IMR-90 (cell line): ENCODE results near the gene RIPOR2. TPM values are rescaled to one million over a fixed set of nuclear protein-coding genes. Genes with fewer than 3 reads are reported as not detected.

Source experiments
- ATAC-seq: fragments of 200-7000 bp; cut with Tn5 transposase; 2 replicates; pipeline ENCODE4 v1.9.1; 2020; ENCODE audit warnings: low read depth, mild to moderate bottlenecking, moderate library complexity
- BruUV-seq: library from RNA; stranded (reverse); fragments of 400-500 nt; replicated peaks from 2 replicates; lab custom pipeline; 2021; lab: Mats Ljungman, UMichigan
- CTCF ChIA-PET: fragments of 300-600 bp; formaldehyde crosslinking; extraction: SDS; loops from one replicate; lab custom pipeline; 2021; ENCODE audit warnings: antibody characterized with exemption; lab: Yijun Ruan, JAX
- POLR2A ChIA-PET: fragments of 300-600 bp; sonication (Branson Sonifier 250); formaldehyde crosslinking; loops from one replicate; lab custom pipeline; 2022; ENCODE audit warnings: antibody characterized with exemption; ENCODE audit not compliant: unreplicated experiment; lab: Charles Lee
- DNase-seq: peaks from one replicate; pipeline ENCODE4 v3.0.0; 2013
- H2AFZ ChIP-seq: replicated peaks from 2 replicates; pipeline ENCODE3; 2013; ENCODE audit warnings: low read length, mild to moderate bottlenecking; ENCODE audit not compliant: poor library complexity
- H2AK5ac ChIP-seq: 2 replicates; pipeline ENCODE4 v1.6.1; 2013; ENCODE audit warnings: low read depth, low read length, inconsistent platforms
- H2AK9ac ChIP-seq: replicated peaks from 2 replicates; pipeline ENCODE3; 2013; ENCODE audit warnings: mild to moderate bottlenecking, low read depth, low read length, moderate library complexity; ENCODE audit not compliant: poor library complexity
- H2BK120ac ChIP-seq: 2 replicates; pipeline ENCODE4 v1.6.1; 2013; ENCODE audit warnings: low read depth, low read length, inconsistent platforms
- H2BK15ac ChIP-seq: 3 replicates; pipeline ENCODE4 v1.6.1; 2013; ENCODE audit warnings: low read depth, low read length, inconsistent platforms
- H2BK20ac ChIP-seq: 2 replicates; pipeline ENCODE4 v1.6.1; 2013; ENCODE audit warnings: low read depth, mild to moderate bottlenecking, inconsistent platforms, low read length, moderate library complexity
- H2BK5ac ChIP-seq: 2 replicates; pipeline ENCODE4 v1.6.1; 2013; ENCODE audit warnings: mild to moderate bottlenecking, low read depth, low read length, inconsistent platforms; ENCODE audit not compliant: poor library complexity, severe bottlenecking
- H3K14ac ChIP-seq: replicated peaks from 2 replicates; pipeline ENCODE4 v1.6.1; 2013; ENCODE audit warnings: low read depth, low read length, inconsistent platforms
- H3K18ac ChIP-seq: 2 replicates; pipeline ENCODE4 v1.6.1; 2013; ENCODE audit warnings: low read depth, low read length, control low read depth
- H3K23ac ChIP-seq: 2 replicates; pipeline ENCODE4 v1.6.1; 2013; ENCODE audit warnings: low read depth, low read length, inconsistent platforms
- H3K27ac ChIP-seq: 2 replicates; pipeline ENCODE4 v1.5.1; 2013; ENCODE audit warnings: mild to moderate bottlenecking, control low read depth, low read length; ENCODE audit not compliant: insufficient read depth
- H3K27me3 ChIP-seq: 2 replicates; pipeline ENCODE4 v1.6.1; 2013; ENCODE audit warnings: low read length; ENCODE audit not compliant: control insufficient read depth, insufficient read depth
- H3K36me3 ChIP-seq: 2 replicates; pipeline ENCODE4 v1.6.1; 2013; ENCODE audit warnings: low read length, mixed read lengths; ENCODE audit not compliant: control insufficient read depth, insufficient read depth
- H3K4ac ChIP-seq: 2 replicates; pipeline ENCODE4 v1.6.1; 2013; ENCODE audit warnings: low read depth, low read length, inconsistent platforms
- H3K4me1 ChIP-seq: 2 replicates; pipeline ENCODE4 v1.6.1; 2013; ENCODE audit warnings: low read length, mixed read lengths; ENCODE audit not compliant: control insufficient read depth, insufficient read depth
- H3K4me2 ChIP-seq: 2 replicates; pipeline ENCODE4 v1.6.1; 2013; ENCODE audit warnings: low read depth, mild to moderate bottlenecking, control low read depth, low read length, moderate library complexity
- H3K4me3 ChIP-seq: 2 replicates; pipeline ENCODE4 v1.5.1; 2013; ENCODE audit warnings: low read depth, mild to moderate bottlenecking, control low read depth, low read length, moderate library complexity; ENCODE audit not compliant: insufficient read depth
- H3K56ac ChIP-seq: 2 replicates; pipeline ENCODE4 v1.6.1; 2013; ENCODE audit warnings: low read length, inconsistent platforms; ENCODE audit not compliant: insufficient read depth; ENCODE audit errors: extremely low read depth
- H3K79me1 ChIP-seq, 2 experiments: 2 replicates each; pipeline ENCODE4 v1.6.1; 2013; ENCODE audit warnings: low read length in 2 of 2, inconsistent platforms in 1 of 2, low read depth in 1 of 2
- H3K9ac ChIP-seq: 2 replicates; pipeline ENCODE4 v1.6.1; 2013; ENCODE audit warnings: low read depth, low read length, control low read depth
- H3K9me1 ChIP-seq: 2 replicates; pipeline ENCODE4 v1.6.1; 2013; ENCODE audit warnings: low read length, inconsistent platforms; ENCODE audit not compliant: insufficient read depth
- H3K9me3 ChIP-seq: 2 replicates; pipeline ENCODE4 v1.6.1; 2013; ENCODE audit warnings: low read length; ENCODE audit not compliant: control insufficient read depth, insufficient read depth
- H4K20me1 ChIP-seq: 2 replicates; pipeline ENCODE4 v1.6.1; 2013; ENCODE audit warnings: low read length, inconsistent platforms; ENCODE audit not compliant: insufficient read depth
- H4K5ac ChIP-seq: 2 replicates; pipeline ENCODE4 v1.6.1; 2013; ENCODE audit warnings: mild to moderate bottlenecking, low read depth, low read length, control low read depth
- H4K8ac ChIP-seq, 2 experiments: 2 replicates each; pipeline ENCODE4 v1.6.1; 2013; ENCODE audit warnings: low read depth in 2 of 2, low read length in 2 of 2, control low read depth in 1 of 2, inconsistent platforms in 1 of 2
- H4K91ac ChIP-seq: 2 replicates; pipeline ENCODE4 v1.6.1; 2013; ENCODE audit warnings: low read depth, low read length, inconsistent platforms; ENCODE audit not compliant: insufficient read depth
- BHLHE40 ChIP-seq: fragments of 150-350 bp; IDR thresholded peaks from 2 replicates; pipeline ENCODE4 v1.6.1; 2016; ENCODE audit warnings: mild to moderate bottlenecking, low read depth, low read length
- CEBPB ChIP-seq: IDR thresholded peaks from 2 replicates; pipeline ENCODE4 v1.6.1; 2012; ENCODE audit warnings: low read depth, low read length, improper control_type of control experiment
- CHD1 ChIP-seq: IDR thresholded peaks from 2 replicates; pipeline ENCODE4 v1.6.1; 2012; ENCODE audit warnings: low read depth, low read length, improper control_type of control experiment
- FOS ChIP-seq: fragments of 150-350 bp; IDR thresholded peaks from 2 replicates; pipeline ENCODE4 v1.6.1; 2016; ENCODE audit warnings: low read depth, low read length
- MAFK ChIP-seq: IDR thresholded peaks from 2 replicates; pipeline ENCODE4 v1.6.1; 2012; ENCODE audit warnings: low read depth, low read length, improper control_type of control experiment
- MAZ ChIP-seq: IDR thresholded peaks from 2 replicates; pipeline ENCODE4 v1.6.1; 2012; ENCODE audit warnings: low read depth, mild to moderate bottlenecking, low read length, improper control_type of control experiment, moderate library complexity, borderline replicate concordance
- MXI1 ChIP-seq: IDR thresholded peaks from 2 replicates; pipeline ENCODE4 v1.6.1; 2012; ENCODE audit warnings: low read depth, mild to moderate bottlenecking, low read length, moderate library complexity, borderline replicate concordance
- NFE2L2 ChIP-seq: fragments of 150-350 bp; IDR thresholded peaks from 2 replicates; pipeline ENCODE4 v1.6.1; 2016; ENCODE audit warnings: low read depth, mild to moderate bottlenecking, low read length
- POLR2A ChIP-seq: IDR thresholded peaks from 2 replicates; pipeline ENCODE4 v1.6.1; 2012; ENCODE audit warnings: mild to moderate bottlenecking, low read depth, low read length
- RAD21 ChIP-seq: IDR thresholded peaks from 2 replicates; pipeline ENCODE4 v1.6.1; 2012; ENCODE audit warnings: low read length, improper control_type of control experiment
- RCOR1 ChIP-seq: IDR thresholded peaks from 2 replicates; pipeline ENCODE4 v1.6.1; 2012; ENCODE audit warnings: mild to moderate bottlenecking, low read length, improper control_type of control experiment; ENCODE audit not compliant: insufficient replicate concordance
- RFX5 ChIP-seq: IDR thresholded peaks from 2 replicates; pipeline ENCODE4 v1.8.0; 2012; ENCODE audit warnings: low read depth, mild to moderate bottlenecking, low read length, moderate library complexity
- SMC3 ChIP-seq: fragments of 150-350 bp; IDR thresholded peaks from 2 replicates; pipeline ENCODE4 v1.6.1; 2016; ENCODE audit warnings: low read depth, mild to moderate bottlenecking, antibody characterized with exemption, low read length, moderate library complexity
- USF2 ChIP-seq: fragments of 150-350 bp; IDR thresholded peaks from 2 replicates; pipeline ENCODE4 v1.6.1; 2017; ENCODE audit warnings: mild to moderate bottlenecking, antibody characterized with exemption, low read length, low read depth
- WGBS, 2 experiments: methylation state at CpG; one replicate each; pipeline versions ENCODE4 v1.1.5 to v1.1.7; 2013; ENCODE audit warnings: missing lambda C conversion rate in 2 of 2; ENCODE audit not compliant: insufficient read length in 1 of 2; ENCODE audit errors: extremely low coverage in 2 of 2; 5-methylcytosine and 5-hydroxymethylcytosine counted together
- dilution Hi-C: fragments of 300-500 bp; cut with HindIII; formaldehyde crosslinking; loops from one replicate; pipeline ENCODE4 v1.14.3; 2018; ENCODE audit warnings: low sequenced_read_pairs; ENCODE audit not compliant: unreplicated experiment
- in situ Hi-C: fragments of 300-500 bp; cut with MboI; formaldehyde crosslinking; loops from 3 replicates; pipeline ENCODE4 v1.14.3; 2019; ENCODE audit warnings: low sequenced_read_pairs, inconsistent platforms, mixed read lengths
- intact Hi-C: fragments of 100-400 bp; cut with micrococcal nuclease; formaldehyde crosslinking; loops from 2 replicates; pipeline ENCODE4 v1.10.0; 2022
- polyA plus RNA-seq, 3 experiments: library from polyadenylated mRNA; depleted of rRNA; stranded (reverse); fragments of >200 nt; gene quantifications; 2 replicates each; pipeline ENCODE4 v1.2.3, GENCODE V29; 2012; ENCODE audit warnings: low replicate concordance in 1 of 3
- total RNA-seq: library from RNA; depleted of rRNA; stranded (reverse); fragments of >200 nt; gene quantifications from 2 replicates; pipeline ENCODE4 v1.2.3, GENCODE V29; 2012
- TF ChIP-seq, protein P1 (sequence below): conservative IDR thresholded peaks from 2 replicates; pipeline ENCODE4 v1.5.1; 2012; ENCODE audit warnings: mild to moderate bottlenecking, low read depth, low read length, improper control_type of control experiment
- TF ChIP-seq, protein P2 (sequence below): fragments of 150-350 bp; IDR thresholded peaks from 2 replicates; pipeline ENCODE4 v1.6.1; 2016; ENCODE audit warnings: low read depth, mild to moderate bottlenecking, low read length, moderate library complexity, borderline replicate concordance

Gene RIPOR2
- total and polyA plus RNA-seq, 2 of the 4 experiments (the other 2 are of a cell fraction), result 1.1 to 1.2 TPM

- Histone ChIP-seq H2BK120ac (peak overlapping the region; percentile 90), H3K4ac (peak overlapping the region; percentile 91), H2BK15ac (peak overlapping the region; percentile 78; the same call in 1 of the 3 replicates), H3K4me3 (no peak overlapping the region), H4K91ac (peak overlapping the region; percentile 88), H3K56ac (peak overlapping the region; percentile 55; the same call in 1 of the 2 replicates), H4K5ac (peak overlapping the region; percentile 78), H3K79me1 (peaks cover 8 to 10% of the 10 kb centered on the region in 2 experiments; a peak in 2 of 4 replicates), H3K4me2 (peak overlapping the region; percentile 40; the same call in 1 of the 2 replicates), H2AFZ (no peak overlapping the region), H3K27ac (peak overlapping the region; percentile 73), H3K18ac (peak overlapping the region; percentile 87), H3K14ac (peak overlapping the region; percentile 78), H3K4me1 (peaks cover 9% of the 10 kb centered on the region), H2BK20ac (peak overlapping the region; percentile 85), H2AK9ac (no peak overlapping the region), H3K9me3 (no peaks in the 10 kb centered on the region), H3K27me3 (no peaks in the 10 kb centered on the region), H3K23ac (peak overlapping the region; percentile 82), H4K8ac (peak overlapping the region in 1 of 2 experiments; percentile 77; a peak in 1 of 4 replicates), H3K36me3 (no peaks in the 10 kb centered on the region), H2BK5ac (peak overlapping the region; percentile 78), H3K9ac (no peak overlapping the region), H2AK5ac (peak overlapping the region; percentile 91; the same call in 1 of the 2 replicates), H3K9me1 (no peaks in the 10 kb centered on the region), H4K20me1 (no peaks in the 10 kb centered on the region)
- POLR2A ChIA-PET, result no interaction called here
- dilution Hi-C loops (no loop called here), intact Hi-C loops (no loop called here), in situ Hi-C loops (no loop called here)
- WGBS, 2 experiments, result no CpG with 5 or more reads among the region's 1 CpG
- no TSS peak for BruUV-seq
- TF ChIP-seq, protein P1, sequence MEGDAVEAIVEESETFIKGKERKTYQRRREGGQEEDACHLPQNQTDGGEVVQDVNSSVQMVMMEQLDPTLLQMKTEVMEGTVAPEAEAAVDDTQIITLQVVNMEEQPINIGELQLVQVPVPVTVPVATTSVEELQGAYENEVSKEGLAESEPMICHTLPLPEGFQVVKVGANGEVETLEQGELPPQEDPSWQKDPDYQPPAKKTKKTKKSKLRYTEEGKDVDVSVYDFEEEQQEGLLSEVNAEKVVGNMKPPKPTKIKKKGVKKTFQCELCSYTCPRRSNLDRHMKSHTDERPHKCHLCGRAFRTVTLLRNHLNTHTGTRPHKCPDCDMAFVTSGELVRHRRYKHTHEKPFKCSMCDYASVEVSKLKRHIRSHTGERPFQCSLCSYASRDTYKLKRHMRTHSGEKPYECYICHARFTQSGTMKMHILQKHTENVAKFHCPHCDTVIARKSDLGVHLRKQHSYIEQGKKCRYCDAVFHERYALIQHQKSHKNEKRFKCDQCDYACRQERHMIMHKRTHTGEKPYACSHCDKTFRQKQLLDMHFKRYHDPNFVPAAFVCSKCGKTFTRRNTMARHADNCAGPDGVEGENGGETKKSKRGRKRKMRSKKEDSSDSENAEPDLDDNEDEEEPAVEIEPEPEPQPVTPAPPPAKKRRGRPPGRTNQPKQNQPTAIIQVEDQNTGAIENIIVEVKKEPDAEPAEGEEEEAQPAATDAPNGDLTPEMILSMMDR, result 0 out of 2 replicates have a peak, but pooled peaks have one; percentile 16
- TF ChIP-seq RCOR1, result peak; percentile 66
- no peak for TF ChIP-seq BHLHE40
- TF ChIP-seq RAD21, result peak; percentile 25; the same call in 1 of the 2 replicates
- no peak for TF ChIP-seq RFX5
- TF ChIP-seq CHD1, result no peak
- TF ChIP-seq MAFK, result no peak; the same call in 1 of the 2 replicates
- TF ChIP-seq USF2, result no peak
- no peak for TF ChIP-seq MAZ
- no peak for TF ChIP-seq SMC3
- peak; percentile 17; the same call in 1 of the 2 replicates for TF ChIP-seq CEBPB
- peak; percentile 86 for TF ChIP-seq FOS
- TF ChIP-seq NFE2L2, result no peak
- no peak for TF ChIP-seq POLR2A
- TF ChIP-seq, protein P2, sequence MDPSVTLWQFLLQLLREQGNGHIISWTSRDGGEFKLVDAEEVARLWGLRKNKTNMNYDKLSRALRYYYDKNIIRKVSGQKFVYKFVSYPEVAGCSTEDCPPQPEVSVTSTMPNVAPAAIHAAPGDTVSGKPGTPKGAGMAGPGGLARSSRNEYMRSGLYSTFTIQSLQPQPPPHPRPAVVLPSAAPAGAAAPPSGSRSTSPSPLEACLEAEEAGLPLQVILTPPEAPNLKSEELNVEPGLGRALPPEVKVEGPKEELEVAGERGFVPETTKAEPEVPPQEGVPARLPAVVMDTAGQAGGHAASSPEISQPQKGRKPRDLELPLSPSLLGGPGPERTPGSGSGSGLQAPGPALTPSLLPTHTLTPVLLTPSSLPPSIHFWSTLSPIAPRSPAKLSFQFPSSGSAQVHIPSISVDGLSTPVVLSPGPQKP, result no peak
- TF ChIP-seq MXI1, result no peak
- ATAC-seq (peak; percentile 92), DNase-seq (peak; percentile 94)
- CTCF ChIA-PET, result interaction anchor here (1.0 to 1.2 kb wide), 2 partner anchors 9 to 46 kb away, joined by 4 read pairs; no protein-coding TSS in a partner anchor
Observed at GRCh38 chr6:24902782-24903181, 33.0 kb downstream of the RIPOR2 start.
